Neural cell (in vitro differentiated cells): Measurements from ENCODE around the gene CACNA1E. TPM values are rescaled to one million over a fixed set of nuclear protein-coding genes. Genes with fewer than 3 reads are reported as not detected.

Experiments
- H2AFZ ChIP-seq: fragments of 200-600, 300-800 bp; sonication (generic), shearing (Covaris generic); 2 replicates; pipeline ENCODE4 v1.6.0; 2014; ENCODE audit warnings: low read depth, mild to moderate bottlenecking, antibody characterized with exemption, low read length, moderate library complexity
- H3F3A ChIP-seq: fragments of 200-600 bp; shearing (Covaris generic); 2 replicates; pipeline ENCODE4 v1.6.1; 2016; ENCODE audit warnings: mild to moderate bottlenecking, moderate library complexity, mixed read lengths, antibody characterized with exemption, low read length; ENCODE audit not compliant: insufficient read depth, poor library complexity, severe bottlenecking
- H3K27ac ChIP-seq: fragments of 200-600, 300-800 bp; sonication (generic), shearing (Covaris generic); 2 replicates; pipeline ENCODE4 v1.5.1; 2014; ENCODE audit warnings: mild to moderate bottlenecking, low read length, moderate library complexity
- H3K27me3 ChIP-seq: fragments of 300-800, 200-600 bp; sonication (generic), shearing (Covaris generic); 2 replicates; pipeline ENCODE4 v1.6.0; 2014; ENCODE audit warnings: mild to moderate bottlenecking, low read depth, low read length, moderate library complexity; ENCODE audit not compliant: insufficient read depth
- H3K36me3 ChIP-seq: fragments of 300-800, 200-600 bp; sonication (generic), shearing (Covaris generic); 2 replicates; pipeline ENCODE4 v1.5.1; 2014; ENCODE audit warnings: mild to moderate bottlenecking, antibody characterized with exemption, low read length, moderate library complexity; ENCODE audit not compliant: insufficient read depth
- H3K4me2 ChIP-seq: fragments of 300-800, 200-600 bp; sonication (generic), shearing (Covaris generic); 2 replicates; pipeline ENCODE4 v1.6.0; 2014; ENCODE audit warnings: mild to moderate bottlenecking, low read length
- H3K4me3 ChIP-seq: fragments of 300-800, 200-600 bp; sonication (generic), shearing (Covaris generic); 2 replicates; pipeline ENCODE4 v1.5.1; 2014; ENCODE audit warnings: mild to moderate bottlenecking, low read length, moderate library complexity
- H3K79me2 ChIP-seq: fragments of 200-600 bp; shearing (Covaris generic); replicated peaks from 2 replicates; pipeline ENCODE4 v1.6.0; 2014; ENCODE audit warnings: mild to moderate bottlenecking, low read length, moderate library complexity; ENCODE audit not compliant: insufficient read depth
- H3K9ac ChIP-seq: fragments of 300-800, 200-600 bp; sonication (generic), shearing (Covaris generic); 2 replicates; pipeline ENCODE4 v1.6.1; 2016; ENCODE audit warnings: mild to moderate bottlenecking, low read length, mixed read lengths
- H3K9me2 ChIP-seq: fragments of 200-600 bp; shearing (Covaris generic); 2 replicates; pipeline ENCODE4 v1.6.1; 2016; ENCODE audit warnings: mild to moderate bottlenecking, low read length, mixed read lengths; ENCODE audit not compliant: insufficient read depth
- H3K9me3 ChIP-seq: fragments of 200-600, 300-800 bp; sonication (generic), shearing (Covaris generic); 2 replicates; pipeline ENCODE4 v1.6.1; 2016; ENCODE audit warnings: mild to moderate bottlenecking, mixed run types, low read length, moderate library complexity, mixed read lengths
- H4K20me1 ChIP-seq: fragments of 200-600 bp; shearing (Covaris generic); 2 replicates; pipeline ENCODE4 v1.6.1; 2016; ENCODE audit warnings: mild to moderate bottlenecking, mixed run types; ENCODE audit not compliant: insufficient read depth
- EP300 ChIP-seq: fragments of 450-650 bp; conservative IDR thresholded peaks from 2 replicates; pipeline ENCODE4 v1.6.1; 2014; ENCODE audit warnings: antibody characterized with exemption, mild to moderate bottlenecking, moderate library complexity; ENCODE audit not compliant: poor library complexity, severe bottlenecking
- EZH2 ChIP-seq: fragments of 200-600, 300-800 bp; shearing (Covaris generic), sonication (generic); IDR thresholded peaks from 2 replicates; pipeline ENCODE4 v1.6.1; 2014; ENCODE audit warnings: antibody characterized with exemption, low read length, borderline replicate concordance, mild to moderate bottlenecking; ENCODE audit not compliant: insufficient read depth, poor library complexity, severe bottlenecking
- MXI1 ChIP-seq: fragments of 450-650 bp; conservative IDR thresholded peaks from 2 replicates; pipeline ENCODE4 v1.6.1; 2014; ENCODE audit warnings: antibody characterized with exemption, mild to moderate bottlenecking; ENCODE audit not compliant: poor library complexity, severe bottlenecking
- POLR2AphosphoS5 ChIP-seq: IDR thresholded peaks from 2 replicates; pipeline ENCODE4 v1.6.1; 2012
- RAD21 ChIP-seq: fragments of 450-650 bp; conservative IDR thresholded peaks from 2 replicates; pipeline ENCODE4 v1.6.1; 2014; ENCODE audit warnings: antibody characterized with exemption, mild to moderate bottlenecking, moderate library complexity
- REST ChIP-seq: IDR thresholded peaks from 2 replicates; pipeline ENCODE4 v1.6.1; 2012; ENCODE audit warnings: borderline replicate concordance
- SMC3 ChIP-seq: fragments of 450-650 bp; conservative IDR thresholded peaks from 2 replicates; pipeline ENCODE4 v1.6.1; 2014; ENCODE audit warnings: antibody characterized with exemption, mild to moderate bottlenecking, moderate library complexity; ENCODE audit not compliant: poor library complexity
- TAF1 ChIP-seq: IDR thresholded peaks from 2 replicates; pipeline ENCODE4 v1.6.1; 2012; ENCODE audit warnings: low read depth
- polyA plus RNA-seq: library from polyadenylated mRNA; depleted of rRNA; stranded (reverse); fragments of >200 nt; gene quantifications from 2 replicates; pipeline ENCODE4 v1.2.3, GENCODE V29; 2014
- TF ChIP-seq, protein P1 (sequence below): fragments of 450-650 bp; IDR thresholded peaks from 2 replicates; pipeline ENCODE4 v1.5.1; 2014; ENCODE audit warnings: antibody characterized with exemption, mild to moderate bottlenecking, moderate library complexity; ENCODE audit not compliant: poor library complexity, severe bottlenecking

Gene CACNA1E
- polyA plus RNA-seq, 1 donor from 2014 or later: 29.5 TPM

DNA sequence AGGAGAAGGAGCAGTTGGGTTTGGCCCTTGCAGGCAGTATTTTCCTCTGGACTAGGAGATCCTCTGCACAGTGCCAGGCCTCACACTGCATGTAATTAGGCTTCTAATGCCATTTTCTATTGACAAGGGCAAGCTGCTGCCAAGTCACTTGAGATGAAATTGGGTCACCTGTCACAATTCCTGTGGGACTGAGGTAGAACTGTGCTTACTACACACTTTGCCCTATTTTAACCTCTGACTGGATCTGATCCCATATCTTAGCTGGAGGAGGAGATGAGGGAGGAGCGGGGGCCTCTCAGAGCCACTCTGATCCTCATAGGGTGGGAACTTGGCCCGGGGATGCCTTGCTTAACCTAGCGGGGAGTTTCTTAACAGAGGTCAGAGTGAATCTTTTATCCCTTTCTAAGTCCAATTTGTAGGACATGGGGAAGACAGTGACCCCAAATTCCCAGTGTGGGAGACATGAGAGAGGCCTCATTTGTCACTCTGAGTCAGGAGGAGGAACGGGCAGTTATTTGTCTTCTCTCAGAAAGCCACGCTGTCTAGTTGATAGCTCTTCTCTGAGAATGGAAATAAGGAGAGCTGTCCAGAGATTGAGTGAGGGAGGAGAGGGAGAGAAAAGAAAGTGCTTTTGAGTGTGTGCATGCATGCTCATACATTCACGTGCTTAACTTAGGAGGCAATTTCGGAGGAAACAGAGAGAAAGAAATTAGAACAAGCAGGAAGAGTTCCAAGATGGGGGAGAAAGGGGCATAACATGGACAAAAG, 121.3 kb downstream of the CACNA1E start:
- Histone ChIP-seq H4K20me1 (no peaks in the 10 kb centered on the region), H3F3A (no peaks in the 10 kb centered on the region), H3K27me3 (no peaks in the 10 kb centered on the region), H3K4me2 (no peak overlapping the region), H3K4me3 (no peak overlapping the region), H2AFZ (no peak overlapping the region), H3K9me3 (no peaks in the 10 kb centered on the region), H3K9me2 (no peaks in the 10 kb centered on the region), H3K79me2 (no peaks in the 10 kb centered on the region), H3K36me3 (no peaks in the 10 kb centered on the region), H3K27ac (no peak overlapping the region), H3K9ac (no peak overlapping the region)
- TF ChIP-seq RAD21: no peak
- TF ChIP-seq EZH2: no peak
- TF ChIP-seq, protein P1, sequence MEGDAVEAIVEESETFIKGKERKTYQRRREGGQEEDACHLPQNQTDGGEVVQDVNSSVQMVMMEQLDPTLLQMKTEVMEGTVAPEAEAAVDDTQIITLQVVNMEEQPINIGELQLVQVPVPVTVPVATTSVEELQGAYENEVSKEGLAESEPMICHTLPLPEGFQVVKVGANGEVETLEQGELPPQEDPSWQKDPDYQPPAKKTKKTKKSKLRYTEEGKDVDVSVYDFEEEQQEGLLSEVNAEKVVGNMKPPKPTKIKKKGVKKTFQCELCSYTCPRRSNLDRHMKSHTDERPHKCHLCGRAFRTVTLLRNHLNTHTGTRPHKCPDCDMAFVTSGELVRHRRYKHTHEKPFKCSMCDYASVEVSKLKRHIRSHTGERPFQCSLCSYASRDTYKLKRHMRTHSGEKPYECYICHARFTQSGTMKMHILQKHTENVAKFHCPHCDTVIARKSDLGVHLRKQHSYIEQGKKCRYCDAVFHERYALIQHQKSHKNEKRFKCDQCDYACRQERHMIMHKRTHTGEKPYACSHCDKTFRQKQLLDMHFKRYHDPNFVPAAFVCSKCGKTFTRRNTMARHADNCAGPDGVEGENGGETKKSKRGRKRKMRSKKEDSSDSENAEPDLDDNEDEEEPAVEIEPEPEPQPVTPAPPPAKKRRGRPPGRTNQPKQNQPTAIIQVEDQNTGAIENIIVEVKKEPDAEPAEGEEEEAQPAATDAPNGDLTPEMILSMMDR: no peak
- no peak for TF ChIP-seq REST
- TF ChIP-seq TAF1: no peak
- TF ChIP-seq POLR2AphosphoS5: no peak
- no peak for TF ChIP-seq SMC3
- no peak for TF ChIP-seq EP300
- no peak for TF ChIP-seq MXI1

DNA sequence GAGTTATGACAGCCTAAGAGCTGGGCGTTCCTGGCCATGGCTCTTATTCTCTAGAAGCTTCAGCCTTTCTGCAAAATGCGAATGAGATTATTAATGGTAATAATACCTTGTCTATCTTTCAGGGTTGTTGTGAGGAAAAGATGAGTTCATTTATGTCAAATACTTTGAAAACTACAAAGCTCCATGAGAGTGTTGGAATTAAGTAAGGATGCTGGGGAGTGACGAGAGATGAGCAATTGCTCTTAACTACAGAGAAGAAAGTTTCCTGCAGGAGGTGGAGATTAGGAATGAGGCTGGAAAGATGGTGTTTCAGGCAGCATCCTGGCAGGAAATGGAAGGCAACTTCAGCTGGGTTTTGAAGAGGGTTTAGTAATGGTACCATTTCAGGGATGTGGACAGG, 124.2 kb downstream of the CACNA1E start:
- Histone ChIP-seq H3F3A (no peaks in the 10 kb centered on the region), H3K9me3 (no peaks in the 10 kb centered on the region), H4K20me1 (no peaks in the 10 kb centered on the region), H3K9me2 (no peaks in the 10 kb centered on the region), H3K27ac (no peak overlapping the region), H3K27me3 (no peaks in the 10 kb centered on the region), H2AFZ (no peak overlapping the region), H3K79me2 (no peaks in the 10 kb centered on the region), H3K36me3 (no peaks in the 10 kb centered on the region), H3K4me2 (no peak overlapping the region), H3K9ac (no peak overlapping the region), H3K4me3 (no peak overlapping the region)
- TF ChIP-seq REST: no peak
- no peak for TF ChIP-seq EZH2
- TF ChIP-seq SMC3: no peak
- TF ChIP-seq, protein P1: no peak
- TF ChIP-seq MXI1: no peak
- no peak for TF ChIP-seq POLR2AphosphoS5
- TF ChIP-seq EP300: no peak
- TF ChIP-seq RAD21: no peak
